VCaP (cell line): ENCODE results near the gene VPS8.

Experiments
- H3K27ac ChIP-seq: fragments of 450-650 bp; 2 replicates; pipeline ENCODE4 v1.5.1; 2017
- CTCF ChIP-seq: fragments of 450-650 bp; conservative IDR thresholded peaks from 2 replicates; pipeline ENCODE4 v1.5.1; 2017; ENCODE audit warnings: mild to moderate bottlenecking, moderate library complexity

VPS8 gene

DNA sequence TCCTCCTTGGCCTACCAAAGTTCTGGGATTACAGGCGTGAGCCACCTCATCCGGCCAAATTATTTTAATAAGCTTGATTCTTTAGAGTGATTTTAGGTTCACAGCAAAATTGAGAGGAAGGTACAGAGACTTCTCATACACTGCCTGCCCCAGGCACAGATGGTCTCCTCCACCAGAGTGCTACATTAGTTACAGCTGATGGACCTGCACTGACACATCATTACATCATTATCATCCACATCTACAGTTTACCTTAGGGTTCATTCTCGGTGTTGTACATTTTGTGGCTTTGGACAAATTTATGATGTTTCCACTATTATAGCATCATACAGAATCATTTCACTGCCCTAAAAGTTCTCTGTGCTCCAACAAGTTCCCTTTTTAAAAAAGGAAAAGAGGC is 4.4 kb upstream of the VPS8 start:
- H3K27ac ChIP-seq: no peak overlapping the region
- no peak for TF ChIP-seq CTCF

- no peak for TF ChIP-seq CTCF
- no peak overlapping the region for H3K27ac ChIP-seq
These were observed 3.9 kb upstream of the VPS8 start for GRCh38 chr3:184808021-184808420.

DNA sequence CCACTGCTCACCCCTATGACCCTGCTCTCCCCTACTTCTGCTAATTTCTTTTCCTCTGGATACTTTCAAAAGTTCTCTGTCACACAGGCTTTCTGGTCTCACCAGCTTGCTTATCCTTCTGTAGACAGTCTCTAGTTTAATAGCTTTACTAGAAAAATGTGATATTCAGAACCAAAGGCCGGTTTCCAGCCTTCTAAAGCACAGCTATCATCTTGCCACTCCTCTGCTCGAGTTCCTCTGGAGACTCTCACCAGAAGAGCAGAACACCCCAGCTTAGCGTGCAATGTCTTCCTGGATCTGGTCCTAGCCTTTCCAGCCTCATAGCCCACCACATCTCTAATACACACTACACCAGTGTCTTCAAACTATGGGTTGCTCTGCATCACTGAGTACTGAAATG is 1.8 kb upstream of the VPS8 start:
- H3K27ac ChIP-seq: no peak overlapping the region
- TF ChIP-seq CTCF: no peak

GRCh38 chr3:184811034-184811433 is 932 bp upstream of the VPS8 start:
- TF ChIP-seq CTCF: no peak
- no peak overlapping the region for H3K27ac ChIP-seq

DNA sequence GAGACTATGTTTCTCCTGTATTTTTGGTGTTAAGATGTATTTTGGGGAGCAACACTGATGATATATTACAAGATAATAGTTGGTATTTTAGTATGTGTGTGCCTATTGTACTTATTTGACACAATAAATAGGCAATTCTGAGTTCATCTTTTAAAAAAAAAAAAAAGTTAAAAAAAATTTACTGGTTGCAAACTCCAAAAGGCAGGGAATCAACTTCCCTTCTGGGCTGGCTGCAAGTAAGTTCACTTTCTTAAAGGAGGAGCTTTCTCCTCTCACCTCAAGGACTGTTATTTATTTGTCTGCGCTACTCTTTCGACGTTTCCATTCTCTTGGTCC is 335 bp upstream of the VPS8 start:
- H3K27ac ChIP-seq: peak overlapping the region; percentile 76
- TF ChIP-seq CTCF: no peak

- peak overlapping the region; percentile 76 for H3K27ac ChIP-seq
- no peak for TF ChIP-seq CTCF
These were observed 686 bp downstream of the VPS8 start for GRCh38 chr3:184812662-184813042.

GRCh38 chr3:184813357-184813756 is 1.4 kb downstream of the VPS8 start:
- TF ChIP-seq CTCF: no peak
- peak overlapping the region; percentile 76; the same call in 1 of the 2 replicates for H3K27ac ChIP-seq

- no peak overlapping the region for H3K27ac ChIP-seq
These were observed 2.2 kb downstream of the VPS8 start for GRCh38 chr3:184814214-184814613.

More at GRCh38 chr3:184814214-184814613, 2.2 kb downstream of the VPS8 start:
- TF ChIP-seq CTCF: no peak
